Measurements from ENCODE around the gene KLF4. TPM values are rescaled to one million over a fixed set of nuclear protein-coding genes. Genes with fewer than 3 reads are reported as not detected.
"Not testable (repeated sequence)": the region's sequence is repeated elsewhere in the genome, so short reads cannot be mapped to it uniquely, and the experiment has no call there.

KLF4 gene
- total RNA-seq, 1 experiment from 2014 or later: 19.9 TPM

DNA sequence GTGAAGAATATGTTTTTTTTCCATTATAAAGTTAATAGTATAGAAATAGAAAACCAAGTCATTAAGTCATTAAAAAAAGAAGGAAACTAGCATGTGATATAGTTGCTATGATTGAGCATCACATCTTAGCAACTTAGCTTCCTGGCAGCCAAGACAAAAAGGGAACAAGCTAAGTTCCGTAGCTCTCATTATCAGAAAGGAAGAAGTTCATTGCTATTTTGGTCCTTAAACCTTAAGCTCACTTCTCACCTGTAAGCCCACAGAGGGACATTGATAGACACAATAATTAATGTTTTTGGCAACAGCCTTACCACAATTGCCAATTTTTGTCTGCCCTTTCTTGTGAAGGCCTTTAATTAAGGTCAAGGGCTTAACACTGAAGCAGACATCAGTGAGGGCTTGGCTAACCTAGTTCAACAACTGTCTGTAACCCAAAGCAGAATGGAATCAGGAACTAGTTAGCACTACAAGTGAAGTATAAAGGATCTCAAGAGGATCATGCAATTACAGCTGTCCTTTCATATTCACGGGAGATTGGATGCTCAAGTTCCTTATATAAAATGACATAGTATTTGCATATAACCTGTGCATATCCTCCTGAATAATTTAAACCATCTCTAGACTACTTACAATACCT is 24.0 kb upstream of the KLF4 start:
- no TSS peak for BruUV-seq (replicated peaks)
- H3K27ac Mint-ChIP-seq (ENCODE audit: unreplicated experiment): no peak overlapping the region
- no peaks in the 10 kb centered on the region for H3K27me3 Mint-ChIP-seq (ENCODE audit: unreplicated experiment)
- H3K4me3 Mint-ChIP-seq (ENCODE audit: low read depth, unreplicated experiment): no peak overlapping the region
- H3K36me3 Mint-ChIP-seq (ENCODE audit: insufficient read depth, unreplicated experiment): no peaks in the 10 kb centered on the region
- H3K4me1 Mint-ChIP-seq (ENCODE audit: low read depth, unreplicated experiment): no peaks in the 10 kb centered on the region
- TF ChIP-seq, protein P1, sequence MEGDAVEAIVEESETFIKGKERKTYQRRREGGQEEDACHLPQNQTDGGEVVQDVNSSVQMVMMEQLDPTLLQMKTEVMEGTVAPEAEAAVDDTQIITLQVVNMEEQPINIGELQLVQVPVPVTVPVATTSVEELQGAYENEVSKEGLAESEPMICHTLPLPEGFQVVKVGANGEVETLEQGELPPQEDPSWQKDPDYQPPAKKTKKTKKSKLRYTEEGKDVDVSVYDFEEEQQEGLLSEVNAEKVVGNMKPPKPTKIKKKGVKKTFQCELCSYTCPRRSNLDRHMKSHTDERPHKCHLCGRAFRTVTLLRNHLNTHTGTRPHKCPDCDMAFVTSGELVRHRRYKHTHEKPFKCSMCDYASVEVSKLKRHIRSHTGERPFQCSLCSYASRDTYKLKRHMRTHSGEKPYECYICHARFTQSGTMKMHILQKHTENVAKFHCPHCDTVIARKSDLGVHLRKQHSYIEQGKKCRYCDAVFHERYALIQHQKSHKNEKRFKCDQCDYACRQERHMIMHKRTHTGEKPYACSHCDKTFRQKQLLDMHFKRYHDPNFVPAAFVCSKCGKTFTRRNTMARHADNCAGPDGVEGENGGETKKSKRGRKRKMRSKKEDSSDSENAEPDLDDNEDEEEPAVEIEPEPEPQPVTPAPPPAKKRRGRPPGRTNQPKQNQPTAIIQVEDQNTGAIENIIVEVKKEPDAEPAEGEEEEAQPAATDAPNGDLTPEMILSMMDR (IDR thresholded peaks at IDR 0.05; ENCODE audit: unreplicated experiment): no peak
- CTCF ChIA-PET: no interaction called here
- no peak for DNase-seq
- intact Hi-C loops (cut with micrococcal nuclease; ENCODE audit: unreplicated experiment): no loop called here
- H3K9me3 Mint-ChIP-seq (ENCODE audit: low read depth, unreplicated experiment): no peaks in the 10 kb centered on the region

DNA sequence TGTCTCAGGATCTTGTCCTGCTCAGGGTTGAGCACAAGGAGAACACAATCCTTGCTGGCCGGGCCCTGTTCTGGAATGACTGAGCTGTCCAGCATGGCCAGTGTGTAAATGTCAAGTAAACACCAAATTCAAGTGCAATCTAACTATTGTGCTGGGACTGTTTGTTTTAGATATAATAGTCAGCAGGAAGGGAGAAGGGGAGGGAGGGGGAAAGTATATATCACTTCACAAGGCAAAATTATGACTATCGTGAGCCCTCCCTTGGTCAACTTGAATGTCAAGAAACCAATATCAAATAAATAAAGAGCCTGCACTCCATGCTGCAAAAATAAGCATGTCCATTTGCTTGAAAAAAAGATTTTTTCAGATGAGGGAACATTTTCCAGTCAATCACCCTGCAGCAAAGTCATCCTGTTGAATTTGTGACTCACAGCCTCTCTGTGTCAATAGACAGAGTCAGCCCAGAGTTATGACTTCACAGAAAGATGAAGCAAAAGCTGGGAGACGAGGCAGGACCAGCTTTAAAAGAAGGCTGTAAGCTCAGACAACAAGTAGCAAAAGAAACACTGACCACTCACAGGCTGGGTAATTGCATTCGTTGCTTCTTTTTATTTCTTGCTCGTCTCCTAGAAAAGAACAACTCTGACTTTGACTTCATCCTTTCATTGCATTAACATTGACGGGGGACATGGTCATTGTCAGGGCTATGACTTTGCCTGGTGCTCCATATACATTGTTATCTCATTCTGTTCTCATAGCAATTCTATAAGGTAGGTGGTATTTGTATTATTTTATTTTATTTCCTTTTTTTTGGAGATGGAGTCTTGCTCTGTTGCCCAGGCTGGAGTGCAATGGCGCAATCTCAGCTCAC is 15.3 kb upstream of the KLF4 start:
- no peaks in the 10 kb centered on the region for H3K36me3 Mint-ChIP-seq (ENCODE audit: insufficient read depth, unreplicated experiment)
- BruUV-seq (replicated peaks): no TSS peak
- no peaks in the 10 kb centered on the region for H3K27me3 Mint-ChIP-seq (ENCODE audit: unreplicated experiment)
- peaks cover 8% of the 10 kb centered on the region for H3K4me1 Mint-ChIP-seq (ENCODE audit: low read depth, unreplicated experiment)
- intact Hi-C loops (cut with micrococcal nuclease; ENCODE audit: unreplicated experiment): loop anchor here (5.0 kb wide), 1 partner anchor 52 kb away; no protein-coding TSS in a partner anchor
- peak overlapping the region; percentile 67 for H3K27ac Mint-ChIP-seq (ENCODE audit: unreplicated experiment)
- CTCF ChIA-PET: interaction anchor here (0.6 to 0.8 kb wide), 5 partner anchors 10 to 299 kb away, joined by 3 to 8 read pairs (median 6); no protein-coding TSS in a partner anchor
- TF ChIP-seq, protein P1 (IDR thresholded peaks at IDR 0.05; ENCODE audit: unreplicated experiment): no peak
- H3K9me3 Mint-ChIP-seq (ENCODE audit: low read depth, unreplicated experiment): no peaks in the 10 kb centered on the region
- H3K4me3 Mint-ChIP-seq (ENCODE audit: low read depth, unreplicated experiment): peak overlapping the region; percentile 32
- peak; percentile 32 for DNase-seq

DNA sequence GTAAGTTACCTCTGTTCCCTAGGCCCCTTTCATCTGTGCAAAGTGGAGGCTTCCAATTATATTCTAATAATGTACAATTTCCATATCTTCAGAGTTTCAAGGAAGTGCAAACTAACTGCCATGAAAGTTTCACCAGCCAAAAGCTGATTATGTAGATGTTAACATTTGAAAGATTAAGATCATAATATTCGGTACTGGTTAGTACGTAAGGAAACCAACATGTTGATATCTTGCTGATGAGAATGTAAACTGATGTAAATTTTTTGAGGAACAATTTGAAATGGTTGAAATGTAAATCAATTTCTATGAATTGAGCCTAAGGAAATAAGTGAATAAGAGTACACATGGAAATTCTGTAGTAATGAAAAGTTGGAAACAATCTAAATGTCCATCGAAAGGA is 12.9 kb upstream of the KLF4 start:
- Mint-ChIP-seq H3K36me3 (ENCODE audit: insufficient read depth, unreplicated experiment) (no peaks in the 10 kb centered on the region), H3K4me1 (ENCODE audit: low read depth, unreplicated experiment) (peaks cover 8% of the 10 kb centered on the region), H3K27ac (ENCODE audit: unreplicated experiment) (no peak overlapping the region), H3K27me3 (ENCODE audit: unreplicated experiment) (no peaks in the 10 kb centered on the region), H3K9me3 (ENCODE audit: low read depth, unreplicated experiment) (no peaks in the 10 kb centered on the region), H3K4me3 (ENCODE audit: low read depth, unreplicated experiment) (no peak overlapping the region)
- CTCF ChIA-PET: no interaction called here
- intact Hi-C loops (cut with micrococcal nuclease; ENCODE audit: unreplicated experiment): loop anchor here (5.0 kb wide), 1 partner anchor 55 kb away; no protein-coding TSS in a partner anchor
- BruUV-seq (replicated peaks): no TSS peak
- TF ChIP-seq, protein P1 (IDR thresholded peaks at IDR 0.05; ENCODE audit: unreplicated experiment): no peak
- no peak for DNase-seq

DNA sequence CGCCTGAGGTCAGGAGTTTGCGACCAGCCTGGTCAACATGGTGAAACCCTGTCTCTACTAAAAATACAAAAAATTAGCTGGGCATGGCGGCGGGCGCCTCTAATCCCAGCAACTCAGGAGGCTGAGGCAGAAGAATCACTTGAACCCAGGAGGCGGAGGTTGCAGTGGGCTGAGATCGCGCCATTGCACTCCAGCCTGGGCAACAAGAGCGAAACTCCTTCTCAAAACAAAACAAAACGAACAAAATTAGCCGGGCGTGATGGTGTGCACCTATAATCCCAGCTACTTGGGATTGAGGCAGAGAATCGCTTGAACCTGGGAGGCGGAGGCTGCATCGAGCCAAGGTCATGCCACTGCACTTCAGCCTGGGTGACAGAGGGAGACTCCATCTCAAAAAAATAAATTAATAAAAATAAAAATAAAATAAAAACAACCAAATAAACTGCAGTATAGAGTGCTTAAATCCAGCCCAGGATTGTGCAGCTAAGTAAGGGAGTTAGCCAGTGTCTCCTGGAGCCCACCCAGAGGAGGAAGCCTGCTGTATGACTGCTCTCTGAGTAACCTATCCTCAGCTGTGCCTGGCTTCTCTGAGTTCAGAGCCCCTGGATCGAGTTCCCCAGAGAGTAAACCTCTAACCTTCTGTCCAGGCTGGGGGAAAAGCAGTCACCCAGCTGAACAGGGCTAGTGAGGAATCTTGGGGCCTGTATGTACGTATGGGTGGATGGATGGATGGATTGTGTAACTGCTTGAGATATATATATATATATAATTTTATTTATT is 11.0 kb upstream of the KLF4 start:
- DNase-seq; H3K27ac Mint-ChIP-seq (ENCODE audit: unreplicated experiment); CTCF ChIA-PET; H3K36me3 Mint-ChIP-seq (ENCODE audit: insufficient read depth, unreplicated experiment); H3K4me3 Mint-ChIP-seq (ENCODE audit: low read depth, unreplicated experiment); BruUV-seq (replicated peaks); H3K27me3 Mint-ChIP-seq (ENCODE audit: unreplicated experiment); H3K9me3 Mint-ChIP-seq (ENCODE audit: low read depth, unreplicated experiment); H3K4me1 Mint-ChIP-seq (ENCODE audit: low read depth, unreplicated experiment): not testable (repeated sequence)
- intact Hi-C loops (cut with micrococcal nuclease; ENCODE audit: unreplicated experiment): loop anchor here (5.0 kb wide), 1 partner anchor 57 kb away; no protein-coding TSS in a partner anchor

Measured in Calu3 (cell line).